Muscle layer of duodenum (tissue), 2 donors: Measurements from ENCODE around the gene GRID1.

Source experiments
- H3K27ac ChIP-seq: one replicate; pipeline ENCODE4 v1.7.0; 2013; ENCODE audit warnings: mild to moderate bottlenecking, low read length
- H3K27me3 ChIP-seq: one replicate; pipeline ENCODE4 v1.7.0; 2013; ENCODE audit warnings: low read depth, mild to moderate bottlenecking, control low read depth, low read length
- H3K36me3 ChIP-seq, 2 donors: one replicate each; pipeline ENCODE4 v1.7.0; 2013; ENCODE audit warnings: low read length in 2 of 2, control low read depth in 1 of 2, mild to moderate bottlenecking in 1 of 2; ENCODE audit not compliant: insufficient read depth in 2 of 2, control insufficient read depth in 1 of 2
- H3K4me1 ChIP-seq, 2 donors: one replicate each; pipeline ENCODE4 v1.7.0; 2013; ENCODE audit warnings: low read length in 2 of 2, mild to moderate bottlenecking in 2 of 2, control low read depth in 1 of 2, moderate library complexity in 1 of 2; ENCODE audit not compliant: insufficient read depth in 2 of 2, control insufficient read depth in 1 of 2
- H3K4me3 ChIP-seq, 2 donors: one replicate each; pipeline ENCODE4 v1.7.0; 2013; ENCODE audit warnings: low read length in 2 of 2, low read depth in 1 of 2, mild to moderate bottlenecking in 1 of 2
- H3K9me3 ChIP-seq, 2 donors: one replicate each; pipeline ENCODE4 v1.7.0; 2013; ENCODE audit warnings: low read length in 2 of 2, control low read depth in 1 of 2, mild to moderate bottlenecking in 1 of 2; ENCODE audit not compliant: control insufficient read depth in 1 of 2
- donor health status: healthy.

Gene GRID1

DNA sequence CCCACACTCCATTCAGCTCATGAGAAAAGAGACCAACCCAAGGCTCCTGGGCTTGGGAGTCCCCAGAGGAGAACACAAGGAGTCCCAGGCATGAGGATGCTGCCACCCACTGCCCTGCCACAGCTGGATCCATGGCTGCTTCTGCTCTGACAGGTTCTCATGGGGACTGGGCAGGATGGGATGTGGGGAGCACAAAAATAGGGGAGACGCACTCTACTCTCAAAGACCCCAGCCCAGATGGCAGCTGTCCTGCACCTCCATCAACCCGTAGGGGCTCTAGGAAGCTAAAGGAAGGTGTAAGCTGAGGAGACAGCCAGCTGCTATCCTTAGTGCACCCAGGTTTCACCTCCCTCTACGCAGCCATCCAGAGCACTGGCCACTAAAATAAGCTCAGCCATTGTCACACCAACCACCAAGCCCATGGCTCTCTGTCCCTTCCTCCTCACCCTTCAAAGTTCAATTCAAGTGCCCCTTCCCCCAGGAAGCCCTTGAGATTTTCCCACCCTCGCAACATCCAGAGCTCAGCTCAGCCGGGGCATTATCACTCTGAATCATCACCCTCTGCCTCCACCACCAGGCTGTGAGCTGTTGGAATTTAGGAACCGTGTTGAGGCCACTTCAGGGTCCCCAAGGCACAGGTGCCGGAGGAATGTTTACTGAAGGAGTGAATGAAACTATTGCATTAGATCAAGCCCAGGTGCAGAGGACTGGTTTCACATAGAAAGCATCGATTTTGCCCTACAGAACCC is 142.1 kb downstream of the GRID1 start:
- Histone ChIP-seq H3K4me1 (no peaks in the 10 kb centered on the region), H3K27ac (no peak overlapping the region), H3K4me3 (no peak overlapping the region), H3K27me3 (no peaks in the 10 kb centered on the region), H3K36me3 (no peaks in the 10 kb centered on the region), H3K9me3 (no peaks in the 10 kb centered on the region)

DNA sequence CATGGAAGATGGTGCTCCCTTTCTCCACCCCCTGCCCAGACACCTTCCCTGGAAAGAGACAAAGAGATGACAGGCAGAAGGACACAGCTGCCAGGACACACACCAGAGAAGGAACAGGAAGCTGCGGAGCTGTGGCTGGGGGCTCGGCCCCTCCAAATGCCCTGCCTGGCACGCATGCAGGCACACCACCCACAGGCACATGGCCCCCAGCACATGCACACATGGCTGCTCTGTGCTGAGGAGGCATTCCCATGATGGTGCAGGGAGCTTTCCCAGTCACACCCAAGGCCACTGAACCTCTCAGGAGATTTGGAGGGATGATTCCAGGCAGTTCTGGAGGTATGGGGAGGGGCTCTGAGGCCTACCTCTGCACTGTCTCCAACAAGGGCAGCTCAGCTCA is 143.3 kb downstream of the GRID1 start:
- H3K9me3 ChIP-seq: no peaks in the 10 kb centered on the region
- no peak overlapping the region for H3K27ac ChIP-seq
- no peak overlapping the region for H3K4me3 ChIP-seq
- H3K36me3 ChIP-seq: no peaks in the 10 kb centered on the region
- no peaks in the 10 kb centered on the region for H3K4me1 ChIP-seq
- H3K27me3 ChIP-seq: no peaks in the 10 kb centered on the region

DNA sequence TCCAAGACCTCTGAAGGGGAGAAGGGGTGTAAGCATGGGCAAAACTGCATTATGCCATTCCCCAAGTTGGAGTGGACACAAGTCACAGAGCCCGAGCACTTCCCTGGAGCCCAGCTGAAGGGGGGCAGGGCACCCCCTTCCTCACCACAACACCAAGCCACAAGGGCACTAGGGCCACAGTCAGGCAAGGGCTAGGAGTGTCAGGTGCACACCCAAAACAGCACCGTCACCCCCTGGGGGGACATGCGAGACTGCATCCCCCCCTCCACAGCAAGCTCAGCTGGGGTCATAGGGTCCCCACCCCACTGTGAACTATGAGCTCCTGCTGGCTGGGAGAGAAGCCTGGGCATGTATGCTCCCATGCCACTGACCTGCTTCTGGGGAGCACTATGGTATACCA is 143.9 kb downstream of the GRID1 start:
- Histone ChIP-seq H3K9me3 (no peaks in the 10 kb centered on the region), H3K4me1 (no peaks in the 10 kb centered on the region), H3K36me3 (no peaks in the 10 kb centered on the region), H3K27ac (no peak overlapping the region), H3K4me3 (no peak overlapping the region), H3K27me3 (no peaks in the 10 kb centered on the region)

DNA sequence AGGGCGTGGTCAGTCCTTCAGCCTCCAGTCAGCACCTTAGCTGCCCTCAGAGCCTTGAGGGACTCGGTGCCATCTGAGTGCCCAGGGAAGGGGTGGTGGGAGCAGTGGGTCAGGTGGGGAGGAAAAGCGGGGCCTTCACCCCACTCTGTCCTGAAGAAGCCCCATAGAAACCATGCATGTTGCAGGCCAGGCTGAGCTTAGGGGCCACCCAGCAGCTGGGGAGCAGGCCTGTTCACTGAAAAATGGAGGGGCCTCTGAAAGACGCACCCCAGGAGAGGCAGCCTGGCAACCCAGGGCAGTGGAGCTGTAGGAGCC is 144.3 kb downstream of the GRID1 start:
- Histone ChIP-seq H3K27me3 (no peaks in the 10 kb centered on the region), H3K4me3 (no peak overlapping the region), H3K9me3 (no peaks in the 10 kb centered on the region), H3K4me1 (no peaks in the 10 kb centered on the region), H3K36me3 (no peaks in the 10 kb centered on the region), H3K27ac (no peak overlapping the region)

DNA sequence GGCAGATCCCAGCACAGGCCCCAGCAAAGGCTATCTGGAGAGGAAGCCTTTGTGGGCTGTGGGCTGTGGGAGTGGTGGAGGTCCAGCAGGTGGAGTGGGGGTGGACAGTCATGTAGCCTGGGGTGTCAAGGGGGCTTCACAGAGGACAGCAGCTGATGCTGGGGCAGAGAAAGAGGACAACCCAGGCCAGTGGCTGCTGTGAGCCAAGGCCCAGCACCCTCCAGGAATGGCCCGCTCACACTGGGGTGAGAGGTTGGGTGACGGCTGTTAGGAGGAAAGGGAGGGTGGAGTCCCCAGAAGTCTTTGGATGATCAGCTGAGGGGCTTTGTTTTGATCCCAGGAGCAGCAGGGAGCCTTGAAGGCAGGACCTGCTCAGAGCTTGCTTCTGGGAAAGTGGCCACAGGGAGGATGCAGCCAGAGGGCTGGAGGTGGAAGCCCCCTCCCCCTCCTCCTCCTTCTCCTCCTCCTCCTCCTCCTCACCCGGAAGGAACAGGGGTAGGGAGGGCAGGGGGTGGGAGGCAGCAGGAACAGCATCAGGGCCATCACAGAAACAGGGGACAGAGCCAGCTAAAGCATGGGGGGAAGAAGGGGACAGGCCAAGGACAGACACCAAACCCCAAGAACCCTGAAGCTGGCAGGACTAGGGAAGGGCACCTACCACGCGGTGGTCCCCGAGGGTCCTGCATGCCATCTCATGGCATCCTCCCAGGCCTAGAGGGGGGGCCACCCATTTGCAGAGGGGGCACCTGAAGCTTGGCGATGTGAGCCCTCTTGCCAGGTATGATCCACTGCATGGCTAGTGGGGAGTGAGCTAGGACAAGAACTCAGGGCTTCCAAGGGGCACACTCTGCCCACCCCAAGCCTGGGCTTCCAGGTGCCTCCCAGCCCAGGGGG is 144.9 kb downstream of the GRID1 start:
- Histone ChIP-seq H3K9me3 (no peaks in the 10 kb centered on the region), H3K36me3 (no peaks in the 10 kb centered on the region), H3K4me1 (no peaks in the 10 kb centered on the region), H3K27ac (no peak overlapping the region), H3K4me3 (no peak overlapping the region), H3K27me3 (no peaks in the 10 kb centered on the region)

DNA sequence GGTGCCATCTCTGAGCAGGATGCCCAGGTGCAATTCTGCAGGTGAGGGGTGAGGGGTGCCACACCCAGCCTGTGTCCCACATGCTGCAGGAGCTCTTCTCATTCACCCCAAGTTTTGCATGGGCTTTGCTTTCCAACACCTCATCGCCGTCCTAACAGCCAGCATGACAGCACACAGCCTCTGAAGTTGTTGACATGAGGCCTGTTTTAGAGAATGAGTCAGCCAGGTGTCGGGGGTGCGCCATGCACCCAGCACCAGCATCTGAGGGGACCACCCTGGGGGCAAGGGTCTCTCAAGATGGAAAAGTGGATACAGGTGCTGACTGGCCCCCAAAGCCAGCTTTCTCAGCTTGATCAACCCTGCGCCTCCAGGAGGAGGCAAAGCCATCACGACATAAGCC is 146.0 kb downstream of the GRID1 start:
- H3K27me3 ChIP-seq: no peaks in the 10 kb centered on the region
- no peak overlapping the region for H3K4me3 ChIP-seq
- H3K9me3 ChIP-seq: no peaks in the 10 kb centered on the region
- H3K4me1 ChIP-seq: no peaks in the 10 kb centered on the region
- H3K36me3 ChIP-seq: no peaks in the 10 kb centered on the region
- no peak overlapping the region for H3K27ac ChIP-seq

DNA sequence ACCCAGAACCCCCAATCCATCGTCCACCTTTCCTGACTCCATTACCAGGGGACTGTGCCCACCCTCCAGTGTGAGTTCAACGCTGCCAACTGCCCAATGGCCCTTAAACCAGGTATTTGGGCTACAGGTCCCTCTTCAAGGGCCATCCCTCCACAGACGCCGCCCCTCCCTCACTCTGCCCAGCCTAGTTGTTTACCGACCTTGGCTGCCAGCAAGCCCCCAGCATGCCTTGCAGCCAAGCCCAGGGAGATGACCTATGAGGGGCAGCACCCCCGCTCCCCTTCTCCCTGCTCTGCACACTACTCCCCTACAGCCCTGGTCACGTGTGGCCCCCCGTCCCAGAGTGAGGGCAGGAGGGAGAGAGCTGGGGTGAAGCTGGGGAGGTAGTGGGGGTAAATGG is 147.3 kb downstream of the GRID1 start:
- Histone ChIP-seq H3K27ac (no peak overlapping the region), H3K9me3 (no peaks in the 10 kb centered on the region), H3K4me1 (no peaks in the 10 kb centered on the region), H3K27me3 (no peaks in the 10 kb centered on the region), H3K4me3 (no peak overlapping the region), H3K36me3 (no peaks in the 10 kb centered on the region)

DNA sequence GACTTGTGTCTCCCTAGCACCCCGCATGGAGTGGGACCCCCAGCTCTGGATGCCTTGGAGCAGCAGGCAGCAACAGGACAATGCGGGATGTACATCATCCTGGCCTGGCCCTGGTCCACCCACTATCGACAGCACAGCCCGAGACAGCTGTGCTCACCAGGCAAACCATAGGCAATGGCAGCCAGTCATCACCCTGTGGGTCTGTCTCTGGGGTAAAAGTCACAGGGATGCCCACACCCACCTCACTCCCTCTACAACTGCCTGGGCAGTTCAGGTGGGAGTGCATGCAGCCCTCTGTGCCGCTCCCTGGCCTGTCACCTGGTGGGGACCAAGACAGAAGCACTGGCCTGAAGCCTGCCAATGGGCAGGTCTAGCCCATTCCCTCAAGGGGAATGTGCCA is 147.8 kb downstream of the GRID1 start:
- Histone ChIP-seq H3K9me3 (no peaks in the 10 kb centered on the region), H3K27me3 (no peaks in the 10 kb centered on the region), H3K27ac (no peak overlapping the region), H3K36me3 (no peaks in the 10 kb centered on the region), H3K4me3 (no peak overlapping the region), H3K4me1 (no peaks in the 10 kb centered on the region)

DNA sequence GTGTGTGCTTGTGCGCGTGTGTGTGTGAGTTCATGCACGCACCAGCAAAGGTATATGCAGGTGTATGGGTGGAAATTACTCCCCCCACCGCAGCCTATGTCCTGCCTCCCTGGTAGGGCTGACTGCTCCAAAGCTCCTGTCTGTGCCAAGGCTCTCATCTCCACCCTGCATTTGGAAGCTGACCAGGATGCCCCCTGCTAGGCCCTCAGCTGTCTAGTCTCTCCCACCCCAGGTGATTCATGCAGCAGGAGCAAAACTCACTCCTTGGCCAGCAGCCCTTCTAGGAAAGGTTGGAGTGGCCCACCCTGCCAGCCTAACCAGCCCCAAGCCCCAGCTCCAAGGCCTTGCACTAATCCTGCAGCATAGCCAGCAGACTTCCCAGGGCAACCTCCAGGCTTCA is 148.4 kb downstream of the GRID1 start:
- H3K9me3 ChIP-seq: no peaks in the 10 kb centered on the region
- no peaks in the 10 kb centered on the region for H3K4me1 ChIP-seq
- no peaks in the 10 kb centered on the region for H3K36me3 ChIP-seq
- H3K27me3 ChIP-seq: no peaks in the 10 kb centered on the region
- no peak overlapping the region for H3K4me3 ChIP-seq
- H3K27ac ChIP-seq: no peak overlapping the region

DNA sequence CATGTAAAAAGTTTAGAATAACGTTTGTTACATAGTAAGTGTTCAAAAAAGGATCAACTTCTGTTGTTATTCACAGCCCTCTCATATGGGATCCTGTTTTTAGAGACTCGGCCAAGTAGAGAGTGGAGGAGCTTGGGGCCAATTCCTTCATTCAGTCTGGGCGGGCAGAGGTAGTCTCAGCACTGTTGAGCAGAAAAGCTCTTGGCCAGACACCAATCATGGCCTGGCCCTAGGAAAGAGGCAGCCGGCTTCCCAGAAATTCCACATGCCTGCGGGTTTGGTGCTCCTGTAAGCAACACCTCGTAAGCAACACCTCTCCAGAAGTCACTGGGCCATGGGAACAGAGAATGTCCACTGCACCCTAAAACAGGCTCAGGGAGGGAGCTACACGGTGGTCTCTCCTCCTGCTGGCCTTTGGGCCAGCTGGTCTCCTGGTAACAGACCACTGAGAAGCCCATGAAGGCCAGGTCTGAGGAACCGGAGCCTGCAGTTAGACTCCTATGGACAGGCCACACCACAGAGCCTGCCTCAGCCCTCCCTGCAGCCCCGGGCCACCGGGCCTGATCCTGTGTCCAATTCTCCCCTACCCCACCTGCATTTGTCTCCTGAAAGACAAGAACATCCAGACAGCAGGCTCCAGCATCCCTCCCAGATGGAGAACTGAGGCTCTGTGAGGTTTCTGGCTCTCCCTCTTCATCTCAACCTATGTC is 149.1 kb downstream of the GRID1 start:
- Histone ChIP-seq H3K4me3 (no peak overlapping the region), H3K27ac (no peak overlapping the region), H3K36me3 (no peaks in the 10 kb centered on the region), H3K27me3 (no peaks in the 10 kb centered on the region), H3K4me1 (no peaks in the 10 kb centered on the region), H3K9me3 (no peaks in the 10 kb centered on the region)

DNA sequence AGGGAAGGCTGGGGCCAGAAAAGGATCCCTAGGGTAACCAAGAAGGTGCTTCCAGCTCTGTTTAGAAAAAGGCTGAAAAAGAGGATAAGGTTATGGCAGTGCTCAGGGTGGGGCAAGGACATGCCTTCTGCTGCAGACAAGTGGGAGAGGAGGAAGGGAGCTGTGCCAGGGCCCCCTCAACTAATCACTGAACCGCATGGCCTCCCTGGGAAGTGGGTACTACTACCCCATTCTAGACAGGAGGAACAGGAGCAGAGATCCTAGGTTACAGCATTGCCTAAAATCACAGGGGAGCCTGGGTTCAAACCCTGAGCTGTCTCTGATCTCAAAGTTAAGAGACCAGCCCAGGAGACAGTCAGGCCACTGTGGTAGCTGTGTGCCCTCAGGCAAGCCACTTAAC is 149.7 kb downstream of the GRID1 start:
- Histone ChIP-seq H3K36me3 (no peaks in the 10 kb centered on the region), H3K4me1 (no peaks in the 10 kb centered on the region), H3K4me3 (no peak overlapping the region), H3K27ac (no peak overlapping the region), H3K27me3 (no peaks in the 10 kb centered on the region), H3K9me3 (no peaks in the 10 kb centered on the region)
